Skin of body (tissue), 2 donors: ENCODE measurements around the gene TRAK2. TPM values are rescaled to one million over a fixed set of nuclear protein-coding genes. Genes with fewer than 3 reads are reported as not detected.
"Not testable (repeated sequence)": the region's sequence is repeated elsewhere in the genome, so short reads cannot be mapped to it uniquely, and the experiment has no call there.

Experiments used
- DNase-seq: peaks from one replicate; lab custom pipeline; 2025; lab: John Stamatoyannopoulos, UW
- total RNA-seq: library from RNA; depleted of rRNA; stranded (reverse); fragments of >200 nt; gene quantifications from one replicate; pipeline ENCODE4 v1.2.3, GENCODE V29; 2014

Gene TRAK2
- 32.5 TPM for total RNA-seq

DNA sequence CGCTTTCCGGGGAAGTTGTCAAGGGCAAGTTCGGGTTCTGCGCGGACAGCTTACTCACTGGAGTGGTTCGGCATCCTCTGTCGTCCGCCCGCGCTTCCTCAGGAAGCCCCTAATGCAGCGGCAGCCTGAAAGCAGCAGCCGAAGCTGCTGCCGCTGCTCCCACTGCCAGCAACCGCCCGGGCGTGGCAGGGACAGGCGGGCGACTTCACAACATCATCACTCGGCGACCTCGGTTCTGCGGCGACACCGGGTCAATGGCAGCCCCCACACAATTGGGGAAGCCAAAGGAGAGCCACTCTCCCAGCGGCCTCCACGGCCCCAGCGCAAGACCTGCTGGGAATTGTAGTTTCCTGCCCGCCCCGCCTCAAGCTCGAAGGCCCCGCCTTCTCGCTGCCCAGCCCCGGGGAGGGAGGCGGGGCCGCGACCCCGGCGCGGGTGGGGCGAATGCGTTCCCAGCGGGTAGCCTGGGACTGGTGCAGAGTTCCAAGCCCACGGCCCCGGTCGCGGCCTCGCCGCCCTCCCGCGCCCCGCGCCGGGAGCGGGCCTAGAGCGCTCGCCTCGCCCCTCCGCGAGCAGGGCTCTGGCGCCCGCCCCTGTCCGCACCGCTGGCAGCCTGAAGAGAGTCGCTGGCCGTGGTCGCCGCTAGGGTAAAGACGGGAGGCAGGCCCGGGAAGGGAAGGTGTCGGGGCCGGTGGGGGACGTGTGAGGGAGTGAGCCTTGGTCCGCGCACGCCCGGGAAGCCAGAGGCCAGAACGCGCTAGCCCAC, at the start of gene TRAK2, which contains the start of gene STRADB:
Gene TRAK2, minus strand, starts transcription at position 167 of the 766 bp plus-strand sequence. CDS start 30,951 bp downstream, outside the sequence.
Gene STRADB, plus strand, starts transcription at position 449 of the 766 bp plus-strand sequence. CDS start 3,101 bp downstream, outside the sequence.
- peak; percentile 93 for DNase-seq

DNA sequence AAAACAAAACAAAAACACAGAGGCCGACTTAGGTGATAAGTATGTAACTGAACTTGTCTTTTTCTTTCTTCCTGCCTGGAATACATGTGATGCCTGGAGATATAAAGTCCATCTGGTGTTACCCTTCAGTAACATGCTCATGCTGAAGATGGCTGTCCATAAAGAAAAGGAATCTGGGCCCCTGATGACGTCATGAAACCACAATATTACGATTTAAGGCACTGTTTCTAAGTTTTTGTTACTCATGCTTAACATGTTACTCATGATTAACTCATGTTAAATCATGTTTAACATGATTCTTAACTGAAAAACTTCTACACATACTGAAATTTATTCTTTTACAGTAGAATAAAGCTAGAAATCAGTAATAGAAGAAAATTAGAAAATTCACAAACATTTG, 49.3 kb upstream of the TRAK2 start:
- DNase-seq, result no peak

DNA sequence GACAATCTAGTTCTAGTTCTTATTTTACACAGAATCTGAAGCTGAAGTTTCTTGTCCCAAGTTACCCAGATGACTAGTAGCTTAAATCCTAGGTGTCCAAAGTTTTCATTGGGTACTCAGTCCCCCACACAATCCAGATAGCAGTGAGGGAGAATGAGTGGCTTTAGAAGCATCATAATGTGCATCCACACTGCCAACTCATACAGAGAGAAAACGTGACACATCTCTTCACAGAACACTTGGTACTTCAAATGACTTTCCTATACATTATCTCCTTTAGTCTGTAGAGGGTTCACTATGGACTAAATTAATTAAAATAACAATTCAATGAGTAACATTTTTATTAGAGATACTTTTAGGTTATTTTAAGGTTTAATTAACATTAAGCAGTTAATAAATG, 45.5 kb upstream of the TRAK2 start:
- DNase-seq, result no peak

DNA sequence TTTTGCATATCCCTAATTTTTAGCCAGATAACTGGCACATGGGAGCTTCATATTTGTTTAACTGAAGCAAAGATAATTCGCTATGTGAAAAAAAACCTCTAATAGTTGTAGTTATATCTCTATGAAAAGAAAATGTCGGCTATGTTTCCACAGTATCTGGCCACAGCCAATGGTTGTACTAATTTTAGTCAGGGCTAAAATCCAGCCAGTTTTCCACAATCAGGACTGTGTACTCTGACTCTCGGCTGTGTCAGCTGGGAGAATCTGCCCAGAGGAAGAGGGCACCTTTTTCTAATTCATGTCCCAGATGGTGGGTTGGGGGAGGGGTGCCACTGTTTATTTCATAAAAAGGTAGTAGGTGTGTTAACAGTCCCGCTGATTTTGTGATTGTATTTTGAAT, 39.0 kb upstream of the TRAK2 start:
- DNase-seq, result no peak

- DNase-seq, result peak; percentile 73
Observed at GRCh38 chr2:201484805-201485204, 33.5 kb upstream of the TRAK2 start.

- not testable (repeated sequence) for DNase-seq
Observed at GRCh38 chr2:201483758-201484157, 32.5 kb upstream of the TRAK2 start.

GRCh38 chr2:201483342-201483741, 32.1 kb upstream of the TRAK2 start:
- DNase-seq, result no peak

- no peak for DNase-seq
Observed at GRCh38 chr2:201482543-201482942, 31.3 kb upstream of the TRAK2 start.

- no peak for DNase-seq
Observed at GRCh38 chr2:201472411-201472810, 21.2 kb upstream of the TRAK2 start.

GRCh38 chr2:201471732-201472393, 20.6 kb upstream of the TRAK2 start:
- peak; percentile 48 for DNase-seq

DNA sequence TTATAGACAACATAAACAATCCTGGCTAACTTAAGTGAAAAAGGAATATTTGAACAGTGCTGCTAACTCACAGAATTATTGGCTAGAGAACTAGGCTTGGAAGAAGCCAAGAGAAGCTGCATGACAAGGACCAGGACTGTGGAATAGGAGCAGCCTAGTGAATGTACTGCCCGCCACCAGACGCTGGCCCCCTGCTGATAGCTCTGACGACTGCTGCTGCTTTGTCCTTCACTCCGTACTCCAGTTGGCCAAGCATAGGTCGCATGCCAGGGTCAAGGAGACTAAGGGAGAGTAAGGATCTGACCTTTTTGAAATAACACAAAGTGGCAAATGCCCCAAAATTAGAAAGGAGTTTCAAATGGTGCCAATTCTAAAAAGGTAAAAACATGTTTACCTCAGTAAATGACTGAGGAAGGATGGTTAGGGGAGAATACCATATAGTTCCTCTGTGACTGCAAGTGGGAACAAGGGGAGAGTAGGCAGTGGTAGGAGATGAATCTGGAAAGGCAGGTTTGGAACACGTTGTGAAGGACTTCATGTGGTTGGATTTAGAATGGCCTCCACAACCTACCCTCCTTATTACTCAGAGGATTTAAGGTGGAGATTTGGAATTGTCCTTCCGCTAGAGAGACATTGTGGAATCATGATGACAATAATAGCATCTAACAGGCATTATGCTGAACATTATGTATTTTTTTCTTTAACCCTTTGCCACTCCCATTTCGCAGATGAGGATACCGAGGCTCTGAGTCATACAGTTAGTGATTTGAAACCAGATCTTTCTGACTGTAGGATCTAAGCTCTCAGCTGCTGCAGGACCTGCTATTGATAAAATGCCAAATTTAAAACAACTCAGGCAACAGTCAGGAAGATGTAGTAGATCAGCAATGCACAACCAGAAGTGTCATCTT, 19.8 kb upstream of the TRAK2 start:
- DNase-seq, result no peak

- no peak for DNase-seq
Observed at GRCh38 chr2:201467666-201468065, 16.4 kb upstream of the TRAK2 start.

- DNase-seq, result peak; percentile 38
Observed at GRCh38 chr2:201466050-201466675, 14.9 kb upstream of the TRAK2 start.

DNA sequence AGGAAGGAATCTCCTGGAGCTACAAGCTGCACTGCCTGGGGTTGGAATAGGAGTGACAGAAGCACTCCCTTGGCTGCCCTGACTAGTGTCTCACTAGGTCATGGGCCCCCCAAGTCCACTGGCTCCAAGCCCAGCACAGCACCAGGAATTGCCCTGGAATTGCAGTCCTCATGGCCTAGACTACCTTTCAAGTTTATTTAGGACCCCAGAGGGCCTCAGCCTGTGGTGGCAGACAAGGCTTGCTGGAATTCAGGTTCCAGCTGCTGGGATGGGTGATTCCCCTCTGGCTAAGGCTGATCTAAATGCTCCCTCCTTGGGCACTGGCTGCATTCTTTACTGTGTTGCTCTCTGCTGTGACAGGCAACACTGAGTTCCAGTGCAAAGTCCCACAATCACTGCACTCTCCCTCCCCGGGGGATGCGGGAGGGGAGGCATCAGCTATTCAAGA, 14.3 kb upstream of the TRAK2 start:
- no peak for DNase-seq

DNA sequence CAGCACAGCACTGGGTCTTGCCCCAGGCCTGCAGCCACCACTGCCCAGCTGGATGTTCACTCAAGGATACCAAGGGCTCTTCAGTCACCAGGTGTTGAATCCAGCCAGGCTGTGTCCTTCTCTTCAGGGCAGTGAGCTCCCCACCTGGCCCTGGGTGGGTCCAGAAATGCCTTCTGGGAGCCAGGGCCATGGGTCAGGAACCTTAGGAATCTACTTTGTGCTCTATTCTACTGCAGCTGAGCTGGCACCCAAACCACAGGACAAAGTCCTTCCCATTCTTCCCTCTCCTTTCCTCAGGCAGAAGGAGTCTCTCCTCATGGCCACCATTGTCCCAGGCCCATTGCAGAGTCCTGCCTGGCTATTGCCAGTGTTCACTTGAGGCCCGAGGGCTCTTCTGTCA, 13.3 kb upstream of the TRAK2 start:
- DNase-seq, result no peak

DNA sequence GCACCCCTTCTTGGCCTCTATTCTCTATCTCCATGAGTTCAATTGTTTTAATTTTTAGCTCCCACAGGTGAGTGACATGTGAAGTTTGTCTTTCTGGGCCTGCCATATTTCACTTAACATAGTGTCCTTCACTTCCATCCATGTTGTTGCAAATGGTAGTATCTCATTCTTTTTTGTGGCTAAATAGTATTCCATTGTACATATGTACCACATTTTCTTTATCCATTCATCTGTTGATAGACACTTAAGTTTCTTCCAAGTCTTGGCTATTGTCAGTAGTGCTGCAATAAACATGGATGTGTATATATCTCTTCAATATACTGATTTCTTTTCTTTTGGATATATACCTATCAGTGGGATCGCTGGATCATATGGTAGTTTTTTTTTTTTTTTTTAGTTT, 9.3 kb upstream of the TRAK2 start:
- DNase-seq, result no peak

GRCh38 chr2:201458381-201458780, 7.1 kb upstream of the TRAK2 start:
- DNase-seq, result no peak

DNA sequence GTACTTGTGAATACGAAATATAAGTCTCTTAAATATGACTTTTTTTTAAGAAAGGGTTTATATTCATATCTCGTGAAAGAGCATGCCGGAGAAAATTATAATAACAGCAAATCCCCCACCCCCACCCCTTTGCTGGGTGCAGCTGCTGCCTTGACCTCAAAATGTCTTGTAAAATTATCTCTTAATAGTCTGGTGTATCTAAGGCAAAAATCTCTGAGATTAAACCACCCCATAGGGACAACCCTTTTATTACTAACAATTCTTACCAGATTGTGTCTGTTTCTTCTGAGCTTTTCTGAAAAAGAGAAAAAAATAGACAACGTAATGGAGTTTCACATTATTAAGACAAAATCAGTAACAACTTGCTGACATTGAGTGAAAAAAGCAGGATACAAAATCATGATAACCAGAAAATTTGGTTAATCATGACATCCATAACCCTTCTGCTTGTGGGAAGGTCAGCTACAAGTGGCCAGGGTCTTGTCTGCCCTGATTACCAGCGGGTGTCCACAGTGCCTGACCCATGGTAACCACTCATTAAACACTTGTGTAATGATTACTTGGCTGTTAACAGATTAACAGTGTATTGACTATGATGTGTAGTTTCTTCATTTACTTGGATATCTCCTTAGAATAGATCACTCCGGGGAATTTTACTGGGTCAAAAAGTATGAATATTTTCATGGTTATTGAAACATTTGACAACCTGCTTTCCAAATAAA, 1.8 kb upstream of the TRAK2 start:
- no peak for DNase-seq

- peak; percentile 22 for DNase-seq
Observed at GRCh38 chr2:201452058-201452921, 1.0 kb upstream of the TRAK2 start.

DNA sequence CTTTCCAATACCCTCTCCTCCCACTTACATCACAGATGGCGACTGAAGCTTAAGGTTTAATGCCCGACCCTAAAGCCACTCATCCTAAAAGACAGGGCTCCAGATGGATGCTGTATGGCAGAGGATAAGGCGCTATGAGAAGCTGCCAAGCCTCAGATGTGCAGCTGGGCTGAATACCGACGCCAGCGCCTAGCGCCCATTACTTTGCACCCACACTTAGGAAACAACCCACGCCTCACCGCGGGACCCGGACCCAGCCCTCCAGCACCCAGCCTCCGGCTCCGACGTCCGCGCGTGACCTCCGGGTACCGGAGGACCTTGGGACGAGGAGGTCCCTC, 335 bp downstream of the TRAK2 start:
- DNase-seq, result no peak
